Activated T-cell treated with anti-CD3 and anti-CD28 coated beads for 1 hour (primary cell): ENCODE data around the gene SLC25A47.
"Not testable (repeated sequence)": the region's sequence is repeated elsewhere in the genome, so short reads cannot be mapped to it uniquely, and the experiment has no call there.

Source experiments
- DNase-seq: peaks from one replicate; pipeline ENCODE4 v3.0.0-alpha.2; 2020; ENCODE audit warnings: low read depth

The SLC25A47 gene, protein sequence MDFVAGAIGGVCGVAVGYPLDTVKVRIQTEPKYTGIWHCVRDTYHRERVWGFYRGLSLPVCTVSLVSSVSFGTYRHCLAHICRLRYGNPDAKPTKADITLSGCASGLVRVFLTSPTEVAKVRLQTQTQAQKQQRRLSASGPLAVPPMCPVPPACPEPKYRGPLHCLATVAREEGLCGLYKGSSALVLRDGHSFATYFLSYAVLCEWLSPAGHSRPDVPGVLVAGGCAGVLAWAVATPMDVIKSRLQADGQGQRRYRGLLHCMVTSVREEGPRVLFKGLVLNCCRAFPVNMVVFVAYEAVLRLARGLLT

DNA sequence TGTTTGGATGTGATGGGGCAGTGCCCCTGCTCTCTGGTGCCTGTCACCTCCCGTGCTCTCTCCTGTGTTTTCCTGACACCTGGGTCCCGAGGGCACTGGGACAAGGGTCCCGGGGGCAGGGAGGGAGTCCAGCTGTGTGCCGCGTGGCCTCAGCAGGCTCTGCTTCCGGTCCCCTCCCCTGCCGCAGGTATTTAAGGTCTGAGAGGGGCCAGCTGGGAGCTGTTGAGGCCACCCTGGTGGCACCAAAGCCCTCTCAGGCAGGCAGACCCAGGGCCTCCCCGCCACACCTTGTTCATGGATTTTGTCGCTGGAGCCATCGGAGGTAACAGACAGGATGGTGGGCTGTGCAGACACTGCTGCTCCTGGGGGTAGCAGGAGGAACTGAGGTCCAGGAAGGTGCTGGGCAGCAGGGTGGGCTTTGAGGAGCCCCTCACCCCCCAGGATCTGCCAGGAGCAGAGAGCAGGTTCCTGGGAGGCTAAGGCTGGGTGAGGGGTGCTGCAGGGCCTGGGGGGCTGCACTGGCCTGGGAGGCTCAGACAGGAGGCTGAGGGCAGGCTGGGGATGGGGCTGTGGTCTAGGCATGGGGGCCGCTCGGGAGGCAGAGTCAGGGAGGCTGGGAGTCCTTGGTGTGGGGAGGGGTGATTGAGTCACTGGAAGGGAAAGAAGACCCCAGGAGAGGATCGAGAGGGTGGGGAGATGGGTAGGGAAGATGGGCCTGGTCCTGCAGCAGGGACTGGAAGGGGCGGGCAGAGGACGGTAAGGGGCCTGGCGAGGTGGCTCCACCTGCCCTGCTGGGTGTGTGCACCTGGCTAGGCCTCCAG lies at the start of gene SLC25A47:
TSS of gene SLC25A47 (plus strand) at position 219 of the 821 bp plus-strand sequence. CDS start at position 295, 76 bp downstream.
- DNase-seq, result no peak

DNA sequence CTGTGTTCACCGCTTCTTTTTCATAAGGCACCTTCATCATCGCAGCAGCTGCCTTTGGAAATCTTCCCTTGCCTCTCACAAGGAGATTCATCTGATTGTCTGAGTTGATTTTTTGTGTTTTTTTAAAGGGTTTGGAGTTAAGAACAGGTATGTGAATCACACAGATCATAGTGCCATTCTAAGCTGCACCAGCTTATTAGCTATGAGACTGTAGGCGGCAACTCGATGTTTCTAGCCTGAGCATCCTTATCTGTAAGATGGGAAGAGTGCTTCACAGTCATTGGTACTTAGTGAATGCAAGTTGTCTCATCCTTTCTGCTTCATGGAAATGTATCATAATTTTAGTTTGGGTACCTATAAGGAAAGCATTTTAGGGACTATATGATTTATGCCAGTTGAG lies 48.9 kb upstream of the SLC25A47 start:
- no peak for DNase-seq

DNA sequence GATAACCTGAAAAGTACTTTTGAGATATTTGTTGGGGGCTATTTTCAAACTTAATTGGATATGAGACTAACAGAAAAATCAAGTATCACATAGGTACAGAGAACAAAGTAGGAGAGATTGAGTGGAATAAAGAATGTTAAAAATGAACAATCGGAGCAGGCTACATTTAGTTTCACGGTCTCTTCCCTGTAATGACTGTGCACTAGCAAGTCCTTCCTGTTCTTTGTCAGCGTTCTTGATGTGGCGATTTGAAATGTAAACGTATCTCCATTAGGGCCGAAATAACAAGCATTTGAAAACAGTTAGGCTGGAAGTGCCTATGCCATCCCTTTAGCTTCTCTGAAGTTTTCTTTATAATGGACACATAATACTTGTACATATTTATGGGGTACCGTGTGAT lies 47.9 kb upstream of the SLC25A47 start:
- no peak for DNase-seq

DNA sequence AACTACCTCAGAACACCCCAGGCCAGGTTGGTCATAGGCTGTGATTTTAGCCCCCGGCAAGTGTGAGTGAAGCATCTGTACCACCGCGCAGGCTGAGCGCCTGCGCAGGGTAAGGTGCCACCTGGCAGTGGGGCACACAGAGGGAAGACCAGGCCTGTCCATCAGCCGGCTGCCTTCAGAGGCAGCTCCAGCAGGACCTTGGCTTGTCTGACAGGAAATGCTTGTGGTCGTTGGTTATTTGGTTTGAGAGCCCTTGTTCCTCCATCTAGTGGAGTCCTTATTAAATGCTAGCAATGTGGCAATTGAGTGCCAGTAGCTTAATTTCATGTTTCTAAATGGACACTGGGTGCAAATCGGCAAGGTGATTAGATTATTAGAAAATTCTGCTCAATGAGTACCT lies 44.4 kb upstream of the SLC25A47 start:
- no peak for DNase-seq

DNA sequence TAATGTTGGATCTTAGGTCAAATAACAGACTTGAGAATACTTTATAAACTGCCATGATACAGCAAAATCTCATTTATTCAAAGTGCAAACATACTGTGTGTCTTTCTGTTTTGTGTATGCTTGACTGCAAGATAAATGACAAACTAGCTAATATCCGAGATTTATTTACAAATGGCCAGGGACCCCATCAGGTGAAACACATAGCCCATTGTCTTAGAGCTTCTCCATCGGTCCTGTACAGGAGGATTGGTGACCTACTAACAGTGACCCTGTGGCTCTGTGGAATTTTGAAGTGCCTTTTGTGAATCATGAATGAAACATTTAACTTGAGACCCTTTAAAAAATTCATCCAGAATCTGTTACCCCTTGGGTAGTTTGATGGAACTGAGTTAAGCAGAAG lies 44.0 kb upstream of the SLC25A47 start:
- no peak for DNase-seq

DNA sequence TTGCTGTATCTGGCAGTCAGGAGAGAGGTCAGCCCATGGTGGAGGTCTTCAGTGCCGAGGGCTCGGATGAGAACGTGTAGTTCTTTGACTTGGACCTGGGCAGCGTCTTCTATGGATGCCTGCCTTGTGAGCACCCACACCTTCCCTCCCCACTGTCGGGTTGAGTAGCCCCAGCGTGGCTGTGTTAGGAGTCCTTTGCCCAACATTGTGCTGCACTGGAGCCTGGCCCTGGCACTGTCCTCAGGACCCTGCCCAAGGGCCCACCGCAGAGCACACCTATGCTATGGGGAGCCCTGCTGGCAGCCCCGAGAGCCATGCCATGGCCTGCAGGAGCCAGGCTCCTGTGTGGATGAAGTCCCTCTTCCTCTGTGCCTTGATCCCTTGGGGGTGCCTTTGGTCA lies 43.6 kb upstream of the SLC25A47 start:
- DNase-seq, result no peak

DNA sequence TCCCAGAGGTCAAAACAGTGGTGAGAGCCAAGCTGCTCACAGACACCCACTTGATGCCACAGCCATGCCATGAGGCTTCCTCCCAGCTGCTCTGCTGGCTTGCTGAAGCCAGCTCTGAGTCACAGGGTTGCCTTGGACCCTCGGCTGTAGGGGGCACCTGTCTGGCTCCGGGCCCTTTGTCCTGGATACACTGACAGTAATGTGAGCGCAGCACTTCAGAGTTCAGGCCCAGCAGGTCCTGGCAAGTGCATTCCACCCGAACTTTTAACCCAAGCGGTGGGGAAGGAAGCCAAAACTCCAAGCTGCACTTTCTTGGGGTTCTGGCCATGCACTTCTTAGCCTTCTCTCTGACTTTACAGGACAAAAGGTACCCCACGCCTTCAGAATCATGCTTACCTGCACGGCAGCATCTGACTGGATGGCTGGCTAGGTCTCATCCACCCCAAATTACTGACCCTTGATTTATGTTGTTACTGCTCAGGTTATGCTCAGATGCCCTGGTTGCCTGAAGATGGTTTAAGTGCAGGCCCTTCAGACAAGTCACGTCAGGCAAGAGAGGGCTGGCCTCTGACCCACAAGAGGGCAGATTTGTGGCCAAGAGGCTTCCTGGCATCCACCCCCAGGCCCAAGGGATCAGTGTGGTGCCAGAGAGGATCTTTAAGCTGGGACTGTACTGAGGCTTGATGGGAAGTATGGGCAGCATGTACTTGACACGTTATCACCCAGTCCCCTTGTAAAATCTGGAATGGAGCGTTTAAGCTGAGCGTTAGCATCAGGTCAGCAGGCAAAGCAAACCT lies 41.7 kb upstream of the SLC25A47 start:
- no peak for DNase-seq

DNA sequence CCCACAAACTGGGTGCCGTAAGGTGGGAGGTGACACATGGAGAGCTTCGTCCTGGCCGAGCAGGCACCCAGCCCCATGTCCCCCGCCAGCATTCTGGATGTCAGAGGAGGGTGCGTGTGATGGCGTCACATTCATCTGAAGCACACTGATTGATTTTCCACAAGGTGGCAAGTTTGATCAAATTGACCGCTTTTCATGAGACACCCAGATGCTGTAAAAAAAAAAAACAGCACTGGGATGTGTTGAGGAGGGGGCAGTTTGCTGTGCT lies 41.1 kb upstream of the SLC25A47 start:
- DNase-seq, result no peak

DNA sequence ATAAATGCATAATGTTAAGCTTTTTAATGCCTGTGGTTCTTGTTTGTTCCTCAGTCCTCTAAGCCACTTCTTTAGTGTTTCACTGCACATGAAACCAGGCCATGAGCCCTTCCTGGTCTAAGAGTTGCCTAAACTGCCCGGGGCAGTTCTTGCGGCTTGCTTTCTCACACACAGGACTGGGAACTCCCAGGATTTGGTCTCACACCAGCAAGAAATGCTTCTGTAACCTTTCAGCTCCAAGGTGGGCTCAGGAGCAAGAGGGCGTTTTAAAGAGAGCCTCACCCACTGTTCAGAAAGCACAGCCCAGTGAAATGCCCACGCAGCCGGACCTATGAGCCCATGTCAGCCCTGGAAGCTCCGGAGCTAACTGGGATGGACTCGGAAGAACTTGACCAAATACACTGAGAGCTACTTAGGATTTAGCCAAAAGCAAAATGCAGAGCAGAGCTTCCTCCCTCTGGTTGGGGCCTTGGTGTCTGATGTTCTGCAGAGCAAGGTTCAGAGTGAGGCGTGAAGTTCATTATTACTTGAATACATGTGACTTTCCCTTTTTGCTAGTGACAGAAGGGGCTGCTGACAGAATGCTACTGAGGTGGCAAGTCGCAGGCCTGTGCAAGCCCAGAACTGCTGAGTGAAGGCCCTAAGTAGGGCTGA lies 40.2 kb upstream of the SLC25A47 start:
- no peak for DNase-seq

DNA sequence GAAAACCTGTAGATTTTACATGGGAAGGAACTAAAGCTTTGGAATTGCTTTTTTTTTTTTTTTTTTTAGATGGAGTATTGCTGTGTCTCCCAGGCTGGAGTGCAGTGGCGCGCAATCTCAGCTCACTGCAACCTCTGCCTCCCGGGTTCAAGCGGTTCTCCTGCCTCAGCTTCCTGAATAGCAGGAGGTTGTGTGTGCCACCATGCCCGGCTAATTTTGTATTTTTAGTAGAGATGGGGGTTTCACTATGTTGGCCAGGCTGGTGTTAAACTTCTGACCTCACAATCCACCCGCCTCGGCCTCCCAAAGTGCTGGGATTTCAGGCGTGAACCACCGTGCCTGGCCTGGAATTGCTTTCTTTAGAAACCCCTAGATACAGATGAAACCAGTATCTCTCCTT lies 39.7 kb upstream of the SLC25A47 start:
- not testable (repeated sequence) for DNase-seq

DNA sequence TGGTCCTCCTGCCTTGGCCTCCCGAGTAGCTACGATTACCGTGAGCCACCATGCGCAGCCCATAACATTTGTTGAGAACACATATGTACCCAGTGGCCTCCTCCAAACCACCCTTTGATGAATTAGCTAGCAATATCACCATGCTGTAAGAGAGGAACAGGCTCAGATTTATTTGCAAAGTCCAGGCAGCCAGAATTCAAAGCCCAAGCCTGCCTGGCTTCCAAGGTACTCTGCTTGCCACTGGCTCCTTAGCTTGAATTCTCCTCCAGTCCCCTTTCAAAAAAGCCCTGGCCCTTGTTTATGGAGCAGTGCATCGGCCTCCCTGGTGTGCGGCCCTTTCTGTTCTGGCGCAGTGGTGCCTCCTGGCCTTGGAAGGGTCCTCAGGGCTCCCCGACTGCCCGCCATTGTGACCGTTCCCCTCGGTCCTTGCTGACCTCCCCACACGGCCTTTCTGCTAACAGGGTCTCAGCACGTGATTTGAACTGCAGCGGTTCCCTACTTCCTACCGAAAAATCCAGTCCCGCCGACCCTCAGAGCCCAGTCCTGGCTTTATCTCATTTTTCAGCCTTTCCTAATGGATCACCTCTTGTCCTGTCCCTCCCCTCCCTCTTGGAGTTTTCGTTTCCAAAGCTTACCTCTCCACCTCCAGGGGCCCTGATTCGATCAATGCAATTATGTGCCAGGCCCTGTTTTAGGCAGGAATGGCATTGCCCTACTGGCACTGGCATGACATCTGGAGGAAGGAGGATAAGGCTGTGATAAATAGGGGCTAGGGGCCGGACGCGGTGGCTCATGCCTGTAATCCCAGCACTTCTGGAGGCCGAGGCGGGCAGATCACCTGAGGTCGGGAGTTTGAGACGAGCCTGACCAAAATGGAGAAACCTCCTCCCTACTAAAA lies 38.9 kb upstream of the SLC25A47 start:
- DNase-seq, result no peak

DNA sequence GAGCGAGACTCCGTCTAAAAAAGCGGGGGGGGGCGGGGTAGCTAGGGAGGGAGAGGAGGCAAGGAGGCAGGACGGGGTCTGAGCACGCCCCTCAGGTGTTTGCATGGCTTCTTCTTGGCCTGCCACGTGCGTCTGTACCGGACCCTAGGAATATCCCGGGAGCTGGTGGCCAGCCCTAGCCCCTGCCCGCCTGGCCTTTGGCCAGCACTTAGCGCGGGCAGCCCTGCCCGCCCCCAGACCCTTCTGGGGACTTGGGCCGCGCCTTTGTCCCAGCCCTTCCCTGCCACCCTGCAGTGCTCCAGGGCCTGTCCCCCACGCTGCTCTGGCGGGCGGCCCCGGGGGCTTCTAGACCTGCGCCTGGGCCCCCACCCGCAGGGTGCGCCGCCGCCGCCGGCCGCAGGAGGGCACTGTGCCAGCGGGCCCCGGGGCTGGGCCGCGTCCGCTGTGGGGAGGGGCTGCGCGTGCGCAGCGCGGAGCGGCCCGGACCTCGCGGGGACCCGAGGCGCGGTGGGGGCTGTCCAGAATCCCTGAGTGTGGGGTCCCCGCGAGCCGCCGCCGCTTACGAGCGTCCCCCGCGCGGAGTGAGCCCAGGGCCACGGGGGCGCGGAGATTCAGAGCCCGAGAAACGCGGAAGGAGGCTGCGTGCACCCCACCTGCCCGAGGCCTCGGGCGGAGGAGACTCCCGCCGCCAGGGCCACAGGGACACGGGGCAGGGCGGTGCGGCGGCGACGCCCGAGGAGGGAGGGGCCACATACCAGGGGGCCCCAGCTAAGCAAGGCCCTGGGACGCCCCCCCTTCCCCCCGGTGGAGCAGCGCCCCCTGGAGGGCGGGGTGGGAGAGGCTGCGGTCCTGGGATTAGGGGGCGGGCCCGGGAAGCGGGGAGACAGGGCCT lies 37.9 kb upstream of the SLC25A47 start:
- peak; percentile 72 for DNase-seq

DNA sequence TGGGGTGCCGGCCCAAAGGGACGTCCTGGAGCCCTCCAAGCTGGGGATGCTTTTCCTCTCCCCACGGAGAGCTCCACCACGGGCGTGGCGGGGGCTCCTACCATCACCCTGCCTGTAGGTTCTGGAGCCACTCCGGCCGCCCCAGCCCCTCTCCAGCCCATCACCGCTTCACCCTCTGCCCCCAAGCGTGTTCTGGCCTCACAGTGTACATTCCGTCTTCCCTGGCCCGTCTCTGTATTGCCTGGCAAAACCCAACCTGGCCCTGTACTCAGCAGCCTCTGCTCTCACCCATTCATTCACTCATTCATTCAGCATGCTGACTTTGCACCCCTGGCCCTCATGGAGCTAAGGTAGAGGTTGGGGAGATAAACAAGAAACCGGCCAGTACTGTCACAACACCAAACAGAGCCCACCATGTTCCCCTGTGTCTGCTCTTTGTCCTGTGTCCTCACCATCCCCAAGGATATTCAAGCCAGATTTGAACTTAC lies 37.2 kb upstream of the SLC25A47 start:
- no peak for DNase-seq

DNA sequence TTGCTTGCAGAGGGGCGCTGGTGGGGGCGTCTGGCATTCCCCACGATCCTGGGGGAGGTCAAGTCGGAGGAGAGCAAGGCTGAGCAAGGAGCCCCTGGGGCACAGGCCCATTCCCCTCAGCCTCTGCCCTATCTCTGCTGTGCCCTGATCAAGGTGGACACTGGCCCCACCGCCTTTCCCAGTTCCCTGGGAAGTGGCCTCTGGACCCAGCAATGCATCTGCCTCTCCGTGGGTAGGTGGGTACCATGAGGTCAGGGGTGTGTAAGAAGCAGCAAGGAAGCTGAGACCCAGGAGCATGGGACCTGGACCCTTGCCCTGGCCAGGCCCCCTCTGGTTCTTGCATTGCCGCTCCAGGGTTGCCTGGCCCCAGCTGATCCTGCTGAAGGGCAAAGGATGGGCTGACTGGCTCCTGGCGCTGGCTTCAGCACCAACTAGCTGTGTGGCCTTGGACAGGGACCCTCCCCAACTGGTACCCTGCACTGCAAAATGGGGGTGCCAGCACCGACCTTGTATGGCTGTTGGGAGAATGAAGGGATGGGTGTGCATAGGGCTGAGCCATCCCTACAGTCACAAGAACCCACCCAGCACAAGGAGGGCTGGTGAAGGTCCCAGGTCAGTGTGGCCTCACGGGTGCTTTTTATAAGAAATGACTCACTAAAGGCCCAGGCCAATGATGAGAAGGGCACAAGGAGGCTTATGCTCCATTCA lies 36.5 kb upstream of the SLC25A47 start:
- no peak for DNase-seq

DNA sequence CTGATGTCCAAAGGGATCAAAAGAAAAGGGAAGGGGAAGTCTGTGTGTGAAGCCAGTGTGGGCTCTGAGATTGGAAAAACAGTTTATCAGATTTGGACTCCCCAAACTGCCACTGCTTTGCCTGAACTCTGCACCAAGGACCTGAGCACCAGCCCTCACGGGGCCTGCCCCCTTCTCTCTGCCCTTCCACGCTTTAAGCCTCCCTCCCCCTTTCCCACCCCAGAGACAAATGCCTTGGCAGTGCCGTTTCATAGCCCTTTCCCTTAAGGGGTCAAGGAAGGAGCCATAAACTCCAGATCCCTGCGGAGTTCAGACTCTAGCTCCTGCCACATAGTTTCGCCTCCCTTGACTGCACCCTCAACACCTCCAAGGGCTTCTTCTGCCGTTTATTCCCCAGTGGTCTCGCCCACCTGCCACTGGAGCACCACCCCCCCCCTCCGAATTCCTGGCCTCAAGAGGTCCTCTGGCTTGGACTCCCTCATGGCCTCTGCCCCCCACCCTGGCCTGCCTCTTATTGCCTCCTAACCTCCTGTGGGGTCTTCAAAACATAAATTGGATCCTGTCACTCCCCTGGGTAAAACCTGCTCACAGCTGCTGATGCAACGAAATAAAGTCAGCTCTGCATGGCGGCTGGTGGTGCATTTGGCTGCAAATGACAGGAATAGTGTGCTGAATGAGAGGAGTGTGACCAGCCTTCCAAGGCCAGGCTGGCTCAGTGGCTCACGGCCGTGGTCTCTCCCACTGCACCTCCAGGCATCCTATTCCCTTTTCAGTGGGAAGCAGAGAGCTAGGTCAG lies 35.7 kb upstream of the SLC25A47 start:
- no peak for DNase-seq

DNA sequence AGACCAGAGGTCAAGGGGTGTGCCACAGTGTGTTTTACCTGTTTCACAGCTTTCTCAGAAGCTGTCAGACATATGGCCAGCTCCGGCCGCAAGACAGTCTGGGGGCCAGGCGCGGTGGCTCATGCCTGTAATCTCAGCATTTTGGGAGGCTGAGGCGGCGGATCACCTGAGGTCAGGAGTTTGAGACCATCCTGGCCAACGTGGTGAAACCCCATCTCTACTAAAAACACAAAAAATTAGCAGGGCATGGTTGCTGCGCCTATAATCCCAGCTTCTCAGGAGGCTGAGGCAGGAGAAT lies 35.2 kb upstream of the SLC25A47 start:
- not testable (repeated sequence) for DNase-seq

DNA sequence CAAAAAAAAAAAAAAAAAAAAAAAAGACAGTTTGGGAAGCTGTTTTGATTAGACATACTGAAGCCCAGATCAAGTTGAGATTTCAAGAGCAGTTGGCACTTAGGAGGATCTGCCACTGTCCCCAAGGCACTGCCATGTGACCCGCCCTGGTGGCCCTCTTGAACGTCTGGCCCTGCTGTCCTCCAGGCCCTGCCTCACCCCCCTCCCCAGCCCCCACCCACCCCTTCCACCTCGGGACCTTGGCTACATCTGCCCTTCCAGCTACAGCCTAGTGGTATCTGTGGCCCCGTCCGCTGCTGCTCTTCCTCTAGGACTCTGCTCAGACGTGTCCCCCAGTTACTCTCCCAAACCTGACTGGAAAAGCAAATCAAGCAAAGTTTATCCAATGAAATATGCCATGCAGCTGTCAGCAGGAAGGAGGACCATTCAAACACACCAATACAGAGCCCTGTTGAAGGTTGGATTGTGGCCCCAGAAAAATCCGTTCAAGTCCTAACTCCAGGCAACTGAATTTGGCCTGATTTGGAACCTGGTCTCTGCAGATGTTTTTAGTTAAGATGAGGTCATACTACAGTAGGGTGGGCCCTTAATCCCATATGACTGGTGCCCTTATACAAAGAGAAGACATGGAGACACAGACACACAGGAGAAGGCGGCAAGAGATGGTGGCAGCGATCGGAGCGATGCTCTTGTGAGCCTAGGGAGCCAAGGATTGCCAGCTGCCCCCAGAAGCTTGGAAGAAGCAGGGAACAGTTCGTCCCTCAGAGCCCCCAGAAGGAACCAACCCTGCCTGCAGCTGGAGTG lies 34.6 kb upstream of the SLC25A47 start:
- DNase-seq, result no peak
